NCI-H128 (cell line): Measurements from ENCODE around the gene ASF1A.
A peak's percentile ranks its signal among the peaks of the same experiment; 100 is the strongest.

ENCODE experiments used
- DNase-seq: peaks from one replicate; lab custom pipeline; 2025; ENCODE audit not compliant: unreplicated experiment; lab: John Stamatoyannopoulos, UW

The ASF1A gene

DNA sequence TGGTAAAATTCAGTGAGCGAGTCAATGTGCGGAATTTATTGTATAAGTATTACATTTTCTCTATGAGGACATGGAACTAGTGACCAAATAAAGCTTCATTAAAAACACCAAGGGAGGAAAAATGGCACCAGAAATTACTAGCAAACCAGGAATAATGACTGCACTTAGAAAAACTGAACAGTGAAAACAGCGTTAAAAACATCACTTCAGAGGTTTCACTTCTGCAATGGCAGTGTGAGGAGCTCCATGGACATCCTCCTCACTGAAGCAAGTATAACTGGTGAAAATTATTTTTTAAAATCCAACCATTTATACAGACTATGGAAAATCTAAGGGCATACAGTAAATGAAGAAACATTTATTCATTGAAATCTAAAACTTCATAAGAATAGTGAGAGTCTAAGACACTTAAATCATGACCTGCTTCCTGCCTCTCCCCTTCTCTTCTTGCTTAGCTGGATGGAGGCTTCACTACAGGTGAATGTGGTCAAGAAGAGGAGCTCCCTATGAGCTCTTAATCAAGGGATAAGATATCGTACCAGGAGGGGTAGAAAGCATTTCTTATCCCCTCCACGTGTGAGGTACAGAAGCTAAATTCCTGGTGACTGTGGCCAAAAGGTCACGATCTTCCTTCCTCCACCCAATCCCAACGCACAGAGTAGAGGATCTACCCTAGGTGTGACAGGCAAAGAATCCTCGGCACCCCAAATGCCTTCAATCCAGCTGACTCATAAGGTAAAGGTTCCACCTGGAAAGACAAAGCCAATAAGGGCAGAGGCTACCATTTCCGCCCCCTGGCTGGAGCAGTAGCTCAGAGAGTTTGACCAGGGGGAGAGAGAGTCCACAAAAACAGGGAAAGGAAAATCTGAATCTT, 12.3 kb upstream of the ASF1A start:
- no peak for DNase-seq

DNA sequence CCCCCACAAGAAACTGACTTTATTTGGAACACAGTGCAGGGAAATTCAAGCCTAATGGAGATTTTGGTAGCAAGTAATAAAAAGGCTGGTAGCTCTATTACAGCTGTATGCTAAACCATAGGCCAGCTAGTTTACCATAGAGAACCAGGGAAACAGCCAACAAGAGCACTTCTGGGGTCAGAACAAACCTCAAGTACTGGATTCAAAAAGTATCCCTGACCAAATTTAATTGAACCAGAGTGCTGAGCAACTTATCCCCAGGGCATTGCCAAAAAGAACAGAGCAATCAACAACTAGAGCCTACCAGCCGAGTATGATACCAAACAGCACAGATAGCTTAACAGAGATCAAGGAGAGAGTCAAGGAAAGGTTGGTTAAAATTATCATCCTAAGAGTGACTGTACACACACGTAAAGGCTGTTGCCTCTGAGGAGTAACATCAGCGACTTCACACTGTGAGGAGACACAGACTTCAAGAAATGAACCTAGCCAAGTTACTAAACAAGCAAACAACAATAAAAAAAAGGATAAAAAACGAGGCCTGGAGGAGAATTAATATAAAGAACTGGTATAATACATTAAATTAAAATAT, 11.5 kb upstream of the ASF1A start:
- DNase-seq: no peak

DNA sequence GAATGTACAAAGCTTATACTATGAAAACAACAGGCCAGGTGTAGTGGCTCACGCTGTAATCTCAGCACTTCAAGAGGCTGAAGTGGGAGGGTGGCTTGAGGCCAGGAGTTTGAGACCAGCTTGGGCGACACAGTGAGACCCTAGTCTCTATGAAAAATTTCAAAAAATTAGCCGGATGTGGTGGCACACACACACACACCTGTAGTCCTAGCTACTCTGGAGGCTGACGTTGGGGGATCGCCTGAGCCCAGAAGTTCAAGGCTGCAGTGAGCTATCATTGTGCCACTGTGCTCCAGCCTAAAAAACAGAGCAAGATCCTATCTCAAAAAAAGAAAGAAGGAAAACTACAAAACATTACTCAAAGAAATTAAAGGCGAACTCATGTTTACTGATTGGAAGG, 7.3 kb upstream of the ASF1A start:
- no peak for DNase-seq

DNA sequence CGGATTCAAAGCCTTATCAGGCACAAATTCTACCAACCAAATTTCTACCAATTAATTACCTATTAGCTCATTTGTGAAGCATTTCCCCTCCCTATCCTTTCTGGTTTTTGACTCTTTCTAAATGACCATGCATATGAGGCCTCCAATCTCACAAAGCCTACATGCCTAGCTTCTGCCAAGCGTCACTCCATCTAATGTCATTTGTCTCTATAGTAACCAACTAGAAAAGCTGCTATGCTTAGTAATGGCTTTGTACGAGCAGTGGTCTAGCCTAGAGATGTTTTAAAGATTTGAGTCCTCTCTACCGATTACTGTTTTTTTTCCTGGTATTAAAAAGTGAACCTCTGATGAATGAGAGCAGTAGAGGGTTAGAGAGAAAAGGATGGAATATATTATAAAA, 4.8 kb upstream of the ASF1A start:
- DNase-seq: no peak

DNA sequence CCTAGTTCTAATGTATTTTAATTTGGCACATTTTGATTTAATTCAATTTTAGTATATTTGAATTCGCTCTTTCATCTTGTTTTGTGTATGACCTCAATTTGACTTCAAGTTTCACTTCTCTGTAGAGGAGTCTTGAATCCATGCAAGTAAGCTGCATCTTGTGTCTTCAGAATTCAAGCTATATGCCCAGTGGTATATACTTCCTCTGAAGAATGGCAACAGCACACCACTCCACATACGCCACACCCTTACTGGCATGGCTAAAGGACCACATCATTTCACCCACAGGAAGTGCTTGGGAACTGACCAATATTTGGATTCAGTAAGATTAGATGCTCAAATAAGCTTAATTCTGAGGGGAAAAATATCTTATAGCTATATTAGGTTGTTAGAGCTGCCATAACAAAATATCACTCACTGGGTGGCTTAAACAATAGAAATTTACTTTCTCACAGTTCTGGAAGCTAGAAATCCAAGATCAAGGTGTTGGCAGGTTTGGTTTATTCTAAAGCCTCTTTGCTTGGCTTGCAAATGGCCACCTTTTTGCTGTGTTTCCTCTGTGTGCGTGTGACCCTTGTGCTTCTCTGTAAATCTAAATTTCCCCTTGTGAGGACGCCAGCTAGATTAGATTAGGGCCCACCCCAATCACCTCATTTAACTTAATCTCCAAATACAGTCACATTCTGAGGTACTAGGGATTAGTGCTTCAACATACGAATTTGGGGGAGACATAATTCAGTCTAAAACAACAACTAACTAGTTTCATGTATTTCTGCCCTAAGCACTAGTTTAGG, 2.8 kb upstream of the ASF1A start:
- DNase-seq: no peak

DNA sequence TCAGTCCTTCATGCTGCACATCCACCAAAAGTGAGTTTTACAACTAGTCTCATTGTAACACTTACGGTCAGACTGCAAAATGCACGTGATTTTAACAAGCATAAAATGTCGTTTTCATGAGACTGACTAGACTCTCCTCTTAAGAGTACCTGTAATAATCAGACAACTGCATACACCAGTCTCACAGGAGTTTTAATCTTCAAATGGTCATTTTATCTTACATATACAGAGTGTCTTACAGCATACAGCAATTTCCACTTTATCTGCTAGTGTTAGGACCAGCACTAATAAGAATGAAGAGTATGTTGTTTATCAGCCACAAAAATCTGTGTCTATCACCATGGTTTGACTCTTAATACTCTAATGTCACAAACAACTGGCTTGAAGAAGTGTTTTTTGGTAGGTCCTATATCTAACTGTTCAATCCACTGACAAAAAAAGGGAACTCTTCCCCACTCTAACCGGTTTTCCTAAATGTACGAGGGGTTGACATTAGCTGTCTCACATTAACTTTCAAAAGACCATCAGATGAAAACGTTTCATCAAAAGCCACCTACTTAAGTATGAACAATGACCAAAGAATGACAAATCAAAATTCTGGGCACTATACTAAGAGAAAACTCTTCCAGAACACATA, 1.5 kb upstream of the ASF1A start:
- DNase-seq: no peak

DNA sequence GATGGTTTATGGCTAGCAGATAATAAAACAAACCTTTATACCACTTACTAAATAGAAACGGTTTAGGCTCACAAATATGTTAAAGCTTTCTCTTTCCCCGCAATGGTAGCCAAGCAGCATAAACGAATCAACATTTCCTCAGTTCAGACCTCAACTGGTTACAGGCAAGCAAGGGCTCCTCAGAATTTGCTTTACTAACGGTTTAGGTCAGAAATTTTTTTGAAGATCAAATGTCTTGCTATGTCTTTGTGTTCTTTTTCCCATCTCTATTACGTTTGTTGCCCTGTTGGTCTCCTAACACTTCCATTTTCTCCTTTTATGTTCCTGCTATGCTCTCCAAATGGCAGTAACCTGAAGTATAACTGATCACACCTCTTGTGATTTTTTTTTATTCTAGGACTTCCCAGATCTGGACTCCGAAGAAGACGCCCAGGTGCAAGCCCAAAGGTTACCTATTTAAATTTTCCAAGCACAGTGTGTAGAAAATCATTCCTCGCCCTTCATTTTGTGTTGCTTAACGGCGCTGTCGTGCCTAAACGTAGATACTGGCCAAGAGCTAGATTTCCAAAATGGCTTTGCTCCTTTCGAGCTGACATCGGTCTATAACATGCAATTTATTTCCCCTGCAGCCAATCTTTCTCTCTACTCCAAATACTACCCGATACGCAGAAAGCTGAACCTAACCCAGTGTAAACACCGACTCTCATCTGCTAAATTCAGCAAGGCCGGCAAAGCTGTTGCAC, 717 bp upstream of the ASF1A start:
- peak; percentile 65 for DNase-seq

DNA sequence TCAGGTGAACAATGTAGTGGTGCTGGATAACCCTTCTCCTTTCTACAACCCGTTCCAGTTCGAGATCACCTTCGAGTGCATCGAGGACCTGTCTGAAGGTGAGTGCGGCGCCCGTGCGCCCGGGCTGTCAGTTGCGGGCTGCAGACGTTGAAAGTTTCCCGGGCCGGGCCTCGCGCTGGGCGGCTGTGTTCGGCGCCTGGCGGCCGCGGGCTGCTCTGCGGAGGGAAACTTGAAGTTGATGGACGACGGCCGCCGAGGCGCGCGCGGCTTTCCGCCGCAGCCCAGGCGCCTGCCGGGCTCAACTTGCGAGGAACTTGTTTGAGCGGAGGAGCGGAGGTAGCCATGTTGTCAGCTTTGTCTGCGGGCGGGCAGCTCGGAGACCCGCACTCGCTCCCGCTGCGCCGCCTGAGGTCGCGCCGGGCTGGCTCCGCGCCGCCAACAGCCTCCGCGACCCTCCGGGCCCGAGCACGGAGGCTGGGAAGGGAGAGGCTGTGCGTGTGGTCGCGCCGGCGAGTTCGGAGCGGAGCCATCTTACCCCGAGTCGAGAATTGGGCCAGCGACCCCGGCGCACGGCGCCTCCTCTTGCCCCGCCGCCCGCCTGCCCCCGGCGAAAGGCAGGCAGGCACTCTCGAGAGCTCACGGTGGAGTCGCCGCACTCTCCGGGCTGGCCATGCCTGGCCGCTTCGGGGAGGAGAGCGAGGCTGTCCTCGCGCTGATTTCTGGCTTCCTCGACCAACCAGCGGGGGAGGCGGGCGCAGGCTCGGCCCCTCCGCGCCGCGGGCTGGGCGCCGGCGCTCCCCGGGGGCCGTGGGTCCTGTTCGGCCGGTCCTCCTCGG, 691 bp downstream of the ASF1A start:
- no peak for DNase-seq

DNA sequence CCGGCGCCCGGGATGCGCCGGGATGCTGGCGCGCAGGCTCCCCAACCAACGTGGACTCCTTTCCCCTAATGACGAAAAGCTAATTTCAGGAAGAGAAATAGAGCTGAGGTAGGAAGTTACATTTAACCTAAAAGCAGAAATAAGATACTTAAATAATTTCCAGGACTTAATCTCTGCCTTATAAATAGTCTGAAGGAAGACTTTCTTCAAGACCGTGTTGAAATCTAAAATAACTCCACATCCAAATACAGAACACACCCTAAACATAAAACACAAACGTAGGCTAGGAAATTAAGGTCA, 1.3 kb downstream of the ASF1A start:
- no peak for DNase-seq

DNA sequence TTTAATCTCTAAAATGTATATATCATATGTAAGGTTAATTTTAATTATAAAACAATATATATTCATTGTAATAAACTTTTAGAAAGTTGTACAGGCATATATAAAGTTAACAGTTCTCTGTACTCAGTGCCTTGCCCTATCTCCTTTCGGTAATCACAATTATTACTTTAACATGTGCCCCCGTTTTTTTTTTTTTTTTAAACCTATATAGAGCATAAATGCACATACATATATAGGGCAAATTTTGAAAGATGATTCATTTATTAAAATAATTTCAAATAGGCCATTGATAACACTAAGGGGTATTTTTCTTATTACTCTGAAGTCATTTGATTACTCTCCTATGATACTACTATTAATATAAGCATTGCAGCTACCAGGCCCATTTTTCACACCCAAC, 1.9 kb downstream of the ASF1A start:
- DNase-seq: no peak

DNA sequence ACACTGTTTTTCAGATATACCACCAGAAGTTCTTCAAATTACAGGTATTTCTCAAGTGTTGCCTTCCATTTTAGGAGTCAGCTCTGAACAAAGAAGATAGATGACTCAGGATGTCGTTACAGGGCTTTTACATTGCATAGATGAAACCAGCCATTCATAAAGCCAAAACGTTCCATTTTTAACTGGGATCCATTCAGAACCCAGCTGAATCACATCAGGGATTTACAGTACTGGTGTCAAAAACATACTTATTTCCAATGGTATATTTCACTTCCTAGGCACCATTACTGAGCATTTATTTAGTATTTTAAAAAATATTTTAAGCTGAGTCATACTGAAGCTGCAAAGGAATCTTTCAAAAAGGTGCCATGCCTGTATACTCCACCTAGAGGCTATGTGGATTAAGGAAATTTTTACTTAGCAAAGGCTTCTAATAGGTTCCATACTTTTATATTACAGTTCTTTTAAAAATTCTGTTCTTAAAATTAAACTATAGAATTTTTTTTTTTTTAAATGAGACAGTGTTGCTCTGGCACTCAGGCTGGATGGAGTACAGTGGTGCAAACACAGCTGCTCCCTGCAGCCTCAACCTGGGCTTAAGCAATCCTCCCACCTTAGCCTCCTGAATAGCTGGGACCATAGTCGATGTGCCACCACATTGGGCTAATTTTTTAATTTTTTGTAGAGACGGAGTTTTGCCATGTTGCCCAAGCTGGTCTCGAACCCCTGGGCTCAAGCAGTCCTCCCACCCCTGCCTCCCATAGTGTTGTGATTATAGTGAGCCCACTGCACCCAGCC, 2.6 kb downstream of the ASF1A start:
- no peak for DNase-seq

DNA sequence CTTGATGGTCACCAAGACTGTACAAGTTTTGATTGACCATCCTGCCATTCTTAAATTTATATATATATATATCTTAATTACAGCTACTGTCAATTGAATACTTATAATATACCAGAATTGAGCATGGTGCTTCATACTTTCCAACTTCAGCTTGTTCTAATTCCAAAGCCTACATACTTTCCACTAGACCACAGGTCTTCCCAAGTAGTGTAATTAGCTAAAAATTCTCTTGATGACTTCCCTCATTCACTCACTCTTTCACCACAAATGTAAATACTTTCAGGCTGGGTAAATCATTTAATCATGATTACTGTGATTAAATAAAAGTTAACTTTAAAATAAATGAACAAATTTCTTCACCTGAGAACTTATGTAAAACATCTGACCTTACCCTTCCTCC, 3.4 kb downstream of the ASF1A start:
- no peak for DNase-seq

DNA sequence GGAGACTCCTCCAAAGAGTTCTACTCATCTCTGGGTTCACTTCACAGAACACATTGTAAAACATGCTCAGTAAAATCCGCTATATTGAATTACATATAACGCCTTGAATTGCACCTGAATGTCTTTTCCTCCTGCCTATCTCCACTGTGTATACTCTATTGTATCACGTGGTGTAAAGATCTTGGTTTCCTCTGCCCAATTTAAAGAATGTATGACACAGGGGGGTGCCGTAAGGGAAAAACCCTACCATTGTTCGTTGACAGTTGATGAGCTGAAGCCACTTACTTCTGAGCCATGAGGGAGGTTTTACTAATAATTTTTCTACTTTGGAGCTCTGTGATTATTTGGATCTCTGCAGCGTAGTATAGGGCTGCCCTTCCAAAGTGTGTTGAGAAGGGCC, 6.0 kb downstream of the ASF1A start:
- DNase-seq: no peak

DNA sequence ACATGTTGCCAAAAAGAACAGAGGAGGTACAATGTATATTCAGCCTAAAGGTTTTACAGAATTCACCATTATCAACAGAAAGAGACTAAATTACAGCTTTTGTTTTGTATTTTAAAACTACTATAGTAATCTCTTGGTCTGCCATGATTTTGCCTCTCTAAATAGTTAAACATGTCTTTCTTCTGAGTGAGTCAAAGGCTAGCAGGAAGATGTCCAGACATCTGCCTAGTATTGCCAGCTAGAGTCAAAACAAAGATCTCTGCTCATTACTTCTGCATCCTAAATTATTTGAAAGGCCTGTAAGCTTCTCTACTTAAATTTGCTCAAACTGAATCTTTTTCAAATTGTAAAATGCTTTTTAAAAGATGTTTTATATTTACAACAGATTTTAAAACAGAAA, 8.8 kb downstream of the ASF1A start:
- no peak for DNase-seq

DNA sequence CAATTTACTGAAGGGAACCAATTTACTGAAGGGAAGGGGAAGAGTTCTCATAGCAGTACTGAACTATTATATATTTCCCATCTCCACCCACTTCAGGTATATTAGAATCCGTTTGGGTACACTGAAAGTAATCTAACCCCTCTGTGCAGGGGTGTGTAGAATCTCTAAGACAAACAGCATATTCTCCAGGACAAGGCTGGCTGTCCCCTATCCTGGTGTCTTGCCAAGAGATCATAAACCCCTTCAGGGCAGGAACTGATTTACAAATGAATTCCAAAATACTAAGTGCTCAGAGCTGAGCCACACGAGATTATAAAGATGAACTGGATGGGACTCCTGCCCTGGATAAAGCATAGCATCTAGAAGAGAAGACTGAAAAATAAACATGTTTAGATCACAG, 9.2 kb downstream of the ASF1A start:
- DNase-seq: no peak

DNA sequence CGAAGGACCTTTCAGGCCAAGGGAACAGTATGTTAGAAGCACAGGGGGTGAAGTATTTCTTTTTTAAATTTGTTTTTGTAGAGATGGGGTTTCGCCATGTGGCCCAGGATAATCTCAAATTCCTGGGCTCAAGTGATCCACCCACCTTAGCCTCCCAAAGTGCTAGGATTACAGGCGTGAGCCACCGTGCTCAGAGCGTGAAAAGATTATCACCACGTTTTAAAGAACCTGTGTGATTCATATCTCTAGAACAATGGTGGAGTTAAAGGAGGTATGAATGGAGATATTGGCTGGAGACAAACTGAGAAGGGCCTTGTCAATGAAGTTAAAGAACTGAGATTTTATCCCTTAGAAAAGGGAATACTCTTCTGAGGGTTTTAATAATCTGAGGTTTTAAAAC, 9.7 kb downstream of the ASF1A start:
- DNase-seq: no peak

DNA sequence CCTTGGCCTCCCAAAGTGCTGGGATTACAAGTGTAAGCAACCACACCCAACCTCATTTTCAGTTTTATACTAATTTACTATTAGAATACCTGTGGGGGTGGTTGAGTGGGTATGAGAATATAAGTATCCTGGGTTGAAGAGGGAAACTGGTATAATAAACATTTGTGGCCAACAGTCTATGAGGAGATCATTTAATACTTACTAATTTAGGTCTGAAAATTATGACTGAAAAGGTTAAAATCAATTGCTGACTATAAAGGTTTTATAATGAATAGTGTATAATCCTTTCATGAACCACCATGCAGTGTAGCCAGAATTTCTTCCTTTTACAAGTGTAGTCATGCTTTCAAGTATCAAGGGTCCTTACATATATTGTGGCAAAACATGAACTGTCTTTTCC, 11.1 kb downstream of the ASF1A start:
- DNase-seq: no peak

DNA sequence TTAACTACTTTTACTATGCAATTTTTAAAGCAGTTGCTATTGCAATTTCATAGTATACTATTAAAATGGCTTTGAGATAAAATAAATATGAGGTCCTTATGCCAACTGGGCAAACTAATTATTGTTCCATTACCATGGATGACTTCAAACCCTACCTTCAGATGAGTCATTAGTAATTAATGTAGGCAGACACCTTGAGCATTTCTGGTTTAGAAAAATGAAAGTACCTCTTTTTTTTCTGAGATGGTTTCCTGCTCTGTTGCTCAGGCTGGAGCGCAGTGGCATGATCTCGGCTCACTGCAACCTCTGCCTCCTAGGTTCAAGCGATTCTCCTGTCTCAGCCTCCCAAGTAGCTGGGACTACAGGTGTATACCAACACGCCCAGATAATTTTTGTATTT, 11.9 kb downstream of the ASF1A start:
- no peak for DNase-seq

DNA sequence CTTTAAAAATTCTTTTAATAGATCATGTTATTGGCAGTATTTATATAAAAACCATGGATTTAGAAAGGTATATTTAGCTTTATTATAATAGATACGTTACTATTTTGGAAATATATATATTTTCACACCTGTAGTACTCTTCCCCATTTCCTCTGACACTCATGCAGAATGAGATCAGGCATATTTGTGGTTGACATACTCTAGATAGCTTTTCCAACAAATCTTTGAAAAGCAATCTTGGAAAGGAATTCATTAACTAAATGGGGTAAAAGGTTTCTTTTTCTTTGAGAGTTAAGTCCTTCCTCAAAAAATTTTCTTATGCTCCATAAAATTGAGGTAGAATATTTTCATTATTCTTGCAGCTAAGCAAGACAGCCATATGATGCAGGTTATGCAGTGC, 14.5 kb downstream of the ASF1A start:
- no peak for DNase-seq
